HG03571 (cell line): Measurements from ENCODE around the gene GATAD2B.
"Not testable (repeated sequence)": the region's sequence is repeated elsewhere in the genome, so short reads cannot be mapped to it uniquely, and the experiment has no call there.

Experiments used
- ATAC-seq: cut with Tn5 transposase; IDR thresholded peaks from one replicate; pipeline ENCODE4 v1.9.1; 2021; ENCODE audit not compliant: unreplicated experiment

The GATAD2B gene

DNA sequence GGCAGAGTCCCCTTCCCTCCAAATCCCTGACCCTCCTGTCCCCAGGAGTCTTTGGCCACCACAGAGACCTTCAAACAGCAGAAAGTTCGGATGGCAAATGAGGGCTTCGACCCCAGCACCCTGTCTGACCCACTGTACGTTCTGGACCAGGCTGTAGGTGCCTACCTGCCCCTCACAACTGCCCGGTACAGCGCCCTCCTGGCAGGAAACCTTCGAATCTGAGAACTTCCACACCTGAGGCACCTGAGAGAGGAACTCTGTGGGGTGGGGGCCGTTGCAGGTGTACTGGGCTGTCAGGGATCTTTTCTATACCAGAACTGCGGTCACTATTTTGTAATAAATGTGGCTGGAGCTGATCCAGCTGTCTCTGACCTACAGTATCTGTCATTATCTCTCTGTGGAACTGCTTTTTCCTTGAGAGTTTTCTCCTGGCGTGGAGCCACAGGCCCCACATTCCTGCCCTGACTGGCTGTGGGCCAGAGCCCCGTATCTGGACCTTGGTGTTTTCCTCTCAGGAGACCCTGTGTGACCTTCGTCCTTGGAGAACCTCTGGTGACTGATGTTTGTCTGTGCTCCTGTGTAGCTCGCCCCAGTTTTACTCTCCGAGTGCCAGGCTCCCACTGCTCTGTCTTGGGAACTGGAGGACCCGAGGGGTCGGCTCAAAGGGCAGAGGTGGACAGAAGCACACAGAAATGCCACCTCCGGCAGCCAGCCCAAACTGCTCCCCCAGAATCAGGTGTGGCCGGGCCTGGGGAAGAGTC, 142.8 kb downstream of the GATAD2B start:
- ATAC-seq, result no peak

DNA sequence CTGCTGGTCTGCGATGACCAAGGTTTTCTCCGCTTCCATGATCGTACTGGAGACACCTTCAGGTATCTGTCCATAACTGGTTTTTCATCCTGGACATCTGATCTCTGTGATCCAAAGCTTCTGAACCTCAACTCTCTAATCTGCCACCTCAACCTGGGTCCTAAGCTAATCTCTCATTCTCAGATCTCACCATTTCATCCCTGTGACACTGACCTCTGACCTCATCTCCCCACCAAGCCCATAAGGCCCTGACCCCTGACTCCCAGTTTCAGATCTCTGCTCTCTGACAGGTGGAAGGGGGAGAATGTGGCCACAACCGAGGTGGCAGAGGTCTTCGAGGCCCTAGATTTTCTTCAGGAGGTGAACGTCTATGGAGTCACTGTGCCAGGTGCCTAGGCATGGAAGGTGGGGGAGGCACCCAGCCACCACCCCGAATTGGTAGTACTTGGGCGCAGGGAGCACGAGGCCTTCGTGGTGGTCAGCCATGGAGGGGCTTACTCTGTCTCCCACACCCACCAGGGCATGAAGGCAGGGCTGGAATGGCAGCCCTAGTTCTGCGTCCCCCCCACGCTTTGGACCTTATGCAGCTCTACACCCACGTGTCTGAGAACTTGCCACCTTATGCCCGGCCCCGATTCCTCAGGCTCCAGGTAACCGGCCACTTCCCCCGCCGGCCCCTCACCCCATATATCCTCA, 143.8 kb downstream of the GATAD2B start:
- ATAC-seq, result no peak

DNA sequence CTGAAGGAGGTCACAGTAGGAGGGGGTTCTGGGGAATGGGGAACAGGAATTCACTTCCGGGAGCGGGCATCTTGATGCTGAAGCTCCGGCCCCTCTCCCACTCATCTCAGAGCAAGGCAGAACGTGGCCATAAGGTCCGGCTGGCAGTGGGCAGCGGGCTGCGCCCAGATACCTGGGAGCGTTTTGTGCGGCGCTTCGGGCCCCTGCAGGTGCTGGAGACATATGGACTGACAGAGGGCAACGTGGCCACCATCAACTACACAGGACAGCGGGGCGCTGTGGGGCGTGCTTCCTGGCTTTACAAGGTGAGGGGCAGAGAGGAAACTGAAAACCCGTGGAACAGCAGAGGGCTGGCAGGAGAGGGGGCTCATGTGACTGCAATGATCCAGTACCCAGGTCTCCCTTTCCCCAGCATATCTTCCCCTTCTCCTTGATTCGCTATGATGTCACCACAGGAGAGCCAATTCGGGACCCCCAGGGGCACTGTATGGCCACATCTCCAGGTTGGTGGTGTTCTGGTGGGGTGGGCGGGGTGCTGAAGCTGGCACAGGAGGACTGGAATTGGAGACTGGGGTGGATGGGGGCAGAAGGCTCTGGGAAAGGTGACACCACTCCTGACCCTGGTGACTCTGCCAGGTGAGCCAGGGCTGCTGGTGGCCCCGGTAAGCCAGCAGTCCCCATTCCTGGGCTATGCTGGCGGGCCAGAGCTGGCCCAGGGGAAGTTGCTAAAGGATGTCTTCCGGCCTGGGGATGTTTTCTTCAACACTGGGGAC, 144.5 kb downstream of the GATAD2B start:
- ATAC-seq, result no peak

DNA sequence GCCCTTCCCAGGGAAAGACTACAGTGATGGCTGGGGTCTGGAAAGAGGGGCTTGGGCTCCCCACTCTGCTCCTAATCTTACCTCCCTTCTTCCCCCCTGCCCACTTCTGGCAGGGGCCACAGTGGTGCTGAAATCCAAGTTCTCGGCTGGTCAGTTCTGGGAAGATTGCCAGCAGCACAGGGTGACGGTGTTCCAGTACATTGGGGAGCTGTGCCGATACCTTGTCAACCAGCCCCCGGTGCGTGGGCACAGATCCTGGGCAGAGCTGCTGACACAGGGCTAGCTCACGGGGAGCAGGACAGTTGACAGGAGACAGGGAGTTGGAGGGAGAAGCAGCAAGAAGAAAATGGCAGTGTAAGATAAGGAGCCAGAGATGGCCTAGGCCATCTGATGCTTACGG, 145.1 kb downstream of the GATAD2B start:
- no peak for ATAC-seq

DNA sequence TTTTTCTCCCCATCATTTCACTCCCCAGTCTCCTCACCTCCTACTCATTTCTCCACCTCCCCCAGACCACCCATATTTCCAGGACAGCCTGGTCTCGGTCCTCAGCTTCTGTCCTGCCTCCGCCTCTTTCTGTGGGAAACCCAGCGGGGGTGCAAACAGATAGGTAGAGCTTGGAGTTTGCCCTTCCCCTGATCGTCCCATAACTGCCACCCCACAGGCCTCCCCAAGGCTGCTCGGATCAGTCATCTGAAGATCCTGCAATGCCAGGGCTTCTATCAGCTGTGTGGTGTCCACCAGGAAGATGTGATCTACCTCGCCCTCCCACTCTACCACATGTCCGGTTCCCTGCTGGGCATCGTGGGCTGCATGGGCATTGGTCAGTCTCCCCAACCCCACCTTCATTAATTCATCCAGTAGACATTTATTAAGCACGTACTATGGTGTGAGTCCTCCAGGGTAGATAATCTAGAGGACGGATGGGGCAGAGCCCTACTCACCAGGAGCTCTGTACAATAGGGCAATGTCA, 145.9 kb downstream of the GATAD2B start:
- ATAC-seq, result no peak

DNA sequence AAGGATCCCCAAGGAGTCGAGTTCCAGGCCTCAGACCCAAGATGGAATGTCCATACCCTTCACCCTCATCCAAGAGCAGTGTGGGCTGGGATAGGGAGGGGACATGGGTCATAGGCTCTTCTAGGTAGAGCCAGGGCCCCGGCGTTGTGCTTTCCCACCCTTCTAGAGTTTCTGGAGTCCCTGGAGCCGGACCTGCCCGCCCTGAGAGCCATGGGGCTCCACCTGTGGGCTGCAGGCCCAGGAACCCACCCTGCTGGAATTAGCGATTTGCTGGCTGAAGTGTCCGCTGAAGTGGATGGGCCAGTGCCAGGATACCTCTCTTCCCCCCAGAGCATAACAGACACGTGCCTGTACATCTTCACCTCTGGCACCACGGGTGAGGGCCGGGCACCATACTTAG, 146.4 kb downstream of the GATAD2B start:
- no peak for ATAC-seq

DNA sequence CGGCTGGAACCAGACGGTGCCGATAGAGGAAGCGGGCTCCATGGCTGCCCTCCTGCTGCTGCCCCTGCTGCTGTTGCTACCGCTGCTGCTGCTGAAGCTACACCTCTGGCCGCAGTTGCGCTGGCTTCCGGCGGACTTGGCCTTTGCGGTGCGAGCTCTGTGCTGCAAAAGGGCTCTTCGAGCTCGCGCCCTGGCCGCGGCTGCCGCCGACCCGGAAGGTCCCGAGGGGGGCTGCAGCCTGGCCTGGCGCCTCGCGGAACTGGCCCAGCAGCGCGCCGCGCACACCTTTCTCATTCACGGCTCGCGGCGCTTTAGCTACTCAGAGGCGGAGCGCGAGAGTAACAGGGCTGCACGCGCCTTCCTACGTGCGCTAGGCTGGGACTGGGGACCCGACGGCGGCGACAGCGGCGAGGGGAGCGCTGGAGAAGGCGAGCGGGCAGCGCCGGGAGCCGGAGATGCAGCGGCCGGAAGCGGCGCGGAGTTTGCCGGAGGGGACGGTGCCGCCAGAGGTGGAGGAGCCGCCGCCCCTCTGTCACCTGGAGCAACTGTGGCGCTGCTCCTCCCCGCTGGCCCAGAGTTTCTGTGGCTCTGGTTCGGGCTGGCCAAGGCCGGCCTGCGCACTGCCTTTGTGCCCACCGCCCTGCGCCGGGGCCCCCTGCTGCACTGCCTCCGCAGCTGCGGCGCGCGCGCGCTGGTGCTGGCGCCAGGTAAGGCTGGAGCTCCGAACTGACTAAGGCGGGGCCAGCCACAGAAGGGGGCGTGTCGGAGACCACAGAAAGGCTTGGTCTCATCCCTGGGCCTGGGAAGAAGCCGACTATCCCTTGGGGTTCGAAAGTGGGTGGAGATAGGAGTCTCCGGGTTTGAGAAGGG, 147.1 kb downstream of the GATAD2B start:
- ATAC-seq, result peak; percentile 58

DNA sequence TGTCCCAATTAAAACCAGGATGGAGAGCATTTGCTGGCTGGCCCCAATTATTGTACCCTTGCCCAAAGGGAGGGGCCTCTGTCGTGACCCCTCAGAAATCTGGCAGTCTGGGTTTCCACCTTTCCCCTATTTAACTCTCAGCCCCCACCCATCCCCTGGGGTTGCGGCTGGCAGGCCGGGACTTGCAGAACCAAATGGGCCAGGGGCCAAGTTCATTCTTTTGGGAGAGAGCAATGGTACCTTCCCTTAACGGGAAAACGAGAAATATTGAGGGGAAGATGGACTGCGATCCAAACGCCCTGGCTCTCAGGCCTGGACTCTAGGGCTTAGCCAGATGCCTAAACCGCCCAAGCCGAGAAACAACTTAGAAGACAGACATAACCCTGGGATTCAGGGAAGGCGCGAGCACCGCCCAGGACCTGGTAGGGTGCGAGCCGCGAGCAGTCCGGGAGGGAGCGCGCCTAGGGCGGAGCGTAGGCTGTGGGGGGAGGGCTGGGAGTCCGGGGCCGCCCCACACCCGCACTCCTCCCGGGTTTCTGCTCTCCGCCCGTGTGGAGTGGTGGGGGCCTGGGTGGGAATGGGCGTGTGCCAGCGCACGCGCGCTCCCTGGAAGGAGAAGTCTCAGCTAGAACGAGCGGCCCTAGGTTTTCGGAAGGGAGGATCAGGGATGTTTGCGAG, 147.9 kb downstream of the GATAD2B start, which contains the start of gene SLC27A3:
SLC27A3 (plus strand) TSS at position 628 of the 678 bp plus-strand sequence. CDS start 91 bp downstream, outside the sequence.
- peak; percentile 20 for ATAC-seq

DNA sequence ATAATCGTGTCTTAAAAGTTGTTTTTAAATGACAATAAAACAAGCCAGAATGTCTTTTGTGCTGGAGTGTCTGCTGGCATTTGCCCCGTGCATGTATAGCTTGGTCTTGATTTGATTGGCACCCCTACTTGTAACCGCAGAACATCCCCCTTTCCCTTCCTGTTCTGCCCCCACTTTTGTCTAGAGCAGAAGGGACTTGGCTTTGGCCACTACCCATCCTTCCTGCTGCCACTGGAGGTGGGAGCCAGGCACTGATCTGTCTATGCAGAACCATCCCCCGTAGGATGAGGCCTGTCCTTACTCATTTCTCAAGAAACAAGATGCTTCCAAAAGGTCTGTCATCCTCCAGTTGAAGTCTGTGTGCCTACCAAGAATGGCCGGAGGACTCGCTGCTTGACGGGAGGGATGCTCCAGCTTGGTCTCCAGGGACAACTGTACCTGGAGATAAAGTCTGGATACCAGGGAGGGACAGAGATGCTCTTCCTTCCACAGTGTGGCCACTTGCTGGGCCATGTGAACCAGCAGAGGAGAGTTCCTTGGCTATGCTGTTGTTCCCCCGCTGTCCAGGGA, 148.7 kb downstream of the GATAD2B start:
- ATAC-seq, result no peak

DNA sequence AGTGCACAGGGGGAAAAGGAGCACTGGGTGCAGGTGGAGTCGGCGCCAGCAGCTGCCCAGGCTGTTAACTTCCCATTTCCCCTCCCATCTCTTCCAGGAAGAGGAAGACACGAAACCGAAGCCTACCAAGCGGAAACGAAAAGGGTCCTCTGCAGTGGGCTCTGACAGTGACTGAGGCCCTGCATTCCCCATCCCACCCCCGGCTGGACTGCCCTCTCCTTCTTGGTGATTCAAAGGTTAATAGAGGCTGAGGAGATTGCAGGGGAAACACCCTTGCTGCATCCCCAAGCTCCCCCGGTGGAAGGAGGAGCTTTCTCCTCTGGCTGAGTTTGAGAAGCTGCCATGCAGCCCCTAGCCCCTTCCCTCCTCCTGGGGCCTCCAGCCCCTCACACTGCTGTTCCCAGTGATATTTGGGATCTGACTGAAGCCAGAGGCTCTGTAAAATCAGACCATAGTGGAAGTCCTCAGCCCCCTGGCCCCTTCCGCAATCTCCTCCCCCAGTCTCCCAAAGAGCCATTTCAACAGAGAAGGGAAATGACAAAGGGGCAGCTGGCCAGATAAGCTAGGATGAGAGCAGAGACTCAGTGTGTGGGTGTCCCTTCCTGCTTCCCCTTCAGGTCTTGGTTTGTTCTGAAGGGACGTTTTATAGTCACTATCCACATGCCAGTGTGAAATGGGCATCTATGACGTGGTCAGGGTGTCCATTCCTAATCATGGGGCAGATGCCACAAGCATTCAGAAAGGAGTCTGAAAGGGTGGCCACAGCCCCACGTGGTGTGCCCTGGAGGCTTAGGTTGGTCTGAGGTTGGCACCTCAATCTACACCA, 149.5 kb downstream of the GATAD2B start:
- no peak for ATAC-seq

DNA sequence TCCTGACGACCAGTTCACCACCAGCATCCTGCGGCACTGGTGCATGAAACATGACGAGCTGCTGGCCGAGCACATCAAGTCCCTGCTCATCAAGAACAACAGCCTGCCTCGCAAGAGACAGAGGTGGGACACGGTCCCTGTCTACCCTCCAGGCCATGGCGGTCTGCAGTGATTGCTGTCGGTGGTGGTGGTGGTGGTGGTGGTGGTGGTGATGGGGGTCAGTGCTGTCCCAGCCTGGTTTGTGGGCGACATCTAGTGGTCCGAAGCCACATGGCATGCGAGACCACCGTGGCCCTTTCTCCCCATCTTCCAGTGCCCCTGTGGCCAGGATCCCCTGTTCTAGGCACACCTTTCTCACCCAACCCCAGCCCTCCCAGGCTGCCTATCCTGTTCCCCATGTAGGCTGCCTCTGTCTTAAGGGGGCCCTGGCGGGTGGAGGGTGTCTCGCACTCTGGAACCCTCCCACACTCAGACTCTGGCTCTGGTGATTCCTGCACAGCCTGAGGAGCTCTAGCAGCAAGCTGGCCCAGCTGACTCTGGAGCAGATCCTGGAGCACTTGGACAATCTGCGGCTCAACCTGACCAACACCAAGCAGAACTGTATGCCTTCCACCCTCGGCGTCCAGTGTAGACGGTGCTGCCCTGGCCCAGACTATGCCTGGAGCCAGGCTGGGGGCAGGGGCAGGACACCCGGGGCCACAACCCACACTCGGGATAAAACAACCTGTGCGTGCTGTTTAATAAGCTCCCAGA, 150.8 kb downstream of the GATAD2B start:
- ATAC-seq, result no peak

DNA sequence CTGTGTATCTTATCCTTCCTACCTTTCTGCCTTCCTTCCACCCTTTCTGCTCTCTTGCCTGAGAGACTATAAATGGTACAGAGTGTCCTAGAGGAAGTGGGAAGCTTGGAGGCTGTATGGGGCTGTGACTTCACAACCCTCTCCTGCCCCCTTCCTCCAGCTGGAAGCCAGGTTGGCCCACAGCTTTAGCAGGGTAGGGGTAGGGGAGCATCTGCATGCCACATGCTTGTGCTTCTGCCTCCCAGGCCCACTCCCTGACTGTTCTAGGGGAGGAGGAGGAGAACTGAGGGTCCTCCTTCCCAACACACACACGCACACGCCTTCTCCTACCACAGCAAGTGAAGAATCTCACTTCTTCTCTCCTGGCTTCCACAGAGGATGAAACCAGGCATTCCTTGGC, 151.5 kb downstream of the GATAD2B start:
- no peak for ATAC-seq

DNA sequence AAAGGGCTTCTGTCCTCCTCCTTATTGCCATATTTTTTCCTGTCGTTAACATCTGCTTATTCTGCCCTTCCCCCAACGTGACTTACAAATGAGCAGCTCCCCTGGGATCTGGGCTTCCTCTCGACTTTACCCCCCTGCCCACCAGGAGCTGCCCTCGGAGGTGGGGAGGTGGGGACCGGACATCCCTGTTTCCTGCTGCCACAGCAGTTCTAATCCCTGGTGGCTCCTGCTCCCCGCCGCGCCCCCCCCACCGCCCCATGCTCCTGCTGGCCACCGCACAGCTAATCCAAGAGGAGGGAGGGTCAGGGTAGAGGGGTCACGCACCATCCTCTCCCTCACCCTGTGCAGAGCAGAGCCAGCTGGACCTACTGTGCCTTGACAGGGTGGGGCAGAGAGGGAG, 152.0 kb downstream of the GATAD2B start:
- ATAC-seq, result no peak

DNA sequence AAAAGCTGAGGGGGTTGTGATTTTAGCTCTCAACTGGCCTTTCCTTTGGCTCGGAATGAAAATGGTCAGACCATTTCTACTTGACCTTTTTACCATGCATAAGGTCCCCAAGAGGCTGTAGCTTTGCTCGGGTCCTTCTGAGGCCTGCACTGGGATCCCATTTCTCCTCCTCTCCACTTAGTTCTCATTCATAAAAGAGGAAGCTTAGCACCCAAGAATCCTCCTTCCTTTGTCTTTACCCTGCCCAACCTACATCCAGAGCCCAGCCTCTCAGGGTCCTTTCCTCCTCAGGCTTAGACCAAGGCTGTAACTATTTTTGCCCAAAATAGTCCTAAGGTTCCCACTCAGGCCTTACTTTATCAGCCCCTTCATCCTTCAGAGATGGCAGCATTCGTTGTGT, 153.6 kb downstream of the GATAD2B start:
- ATAC-seq, result no peak

DNA sequence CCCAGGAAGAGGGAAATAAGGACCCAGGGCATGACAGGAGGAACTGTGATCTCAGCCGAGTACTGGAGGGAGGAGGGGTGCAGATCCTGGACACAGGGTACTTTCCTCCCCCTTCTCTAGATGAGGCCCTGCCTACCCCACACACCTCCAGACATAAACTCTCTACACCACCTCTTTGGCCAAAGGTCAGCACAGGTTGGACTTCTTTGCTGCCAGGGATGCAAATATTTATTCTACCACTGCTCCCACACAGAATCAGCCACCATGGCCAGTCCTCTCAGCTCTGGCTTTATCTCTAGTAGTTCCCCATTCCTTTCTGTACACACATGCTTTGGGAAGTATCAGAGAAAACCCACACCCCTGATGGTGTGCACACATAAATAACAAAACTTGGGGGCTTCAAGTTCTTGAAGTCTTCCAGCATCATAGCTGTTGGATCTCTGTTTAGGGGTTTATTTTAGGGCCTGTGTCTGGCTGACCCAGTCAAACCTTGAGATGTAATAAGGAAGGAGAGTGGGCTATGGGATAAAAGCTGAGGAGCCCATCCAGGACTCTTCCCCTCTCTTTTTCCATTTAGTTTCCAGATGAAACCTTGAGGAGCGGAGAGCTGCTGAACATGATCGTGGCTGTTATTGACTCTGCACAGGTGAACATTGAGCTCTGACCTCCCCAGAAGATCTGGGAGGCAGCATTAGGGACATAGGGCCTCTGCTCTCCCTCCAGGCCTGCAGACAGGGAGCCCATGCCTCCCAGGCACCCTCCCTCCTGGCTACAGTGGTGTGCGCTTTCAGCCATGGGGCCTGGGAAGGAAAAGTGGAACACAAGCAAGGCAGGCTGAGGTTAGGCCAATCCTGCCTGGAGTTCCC, 154.2 kb downstream of the GATAD2B start:
- no peak for ATAC-seq

DNA sequence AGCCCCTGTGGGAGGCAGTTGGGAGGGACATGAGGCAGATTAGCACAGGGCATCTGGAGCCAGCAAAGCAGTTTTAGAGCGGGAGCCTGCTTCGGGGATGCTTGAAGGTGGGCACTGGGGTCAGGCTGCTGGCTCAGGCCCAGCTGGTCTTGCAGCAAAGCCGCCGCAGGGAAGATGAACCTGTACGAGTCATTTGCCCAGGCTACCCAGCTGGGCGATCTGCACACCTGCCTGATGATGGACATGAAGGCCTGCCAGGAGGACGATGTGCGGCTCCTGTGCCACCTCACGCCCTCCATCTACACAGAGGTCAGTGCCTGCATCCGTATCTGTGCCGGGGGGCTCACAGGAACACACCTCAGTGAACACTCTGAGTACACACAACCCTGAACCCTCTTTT, 155.3 kb downstream of the GATAD2B start:
- no peak for ATAC-seq

DNA sequence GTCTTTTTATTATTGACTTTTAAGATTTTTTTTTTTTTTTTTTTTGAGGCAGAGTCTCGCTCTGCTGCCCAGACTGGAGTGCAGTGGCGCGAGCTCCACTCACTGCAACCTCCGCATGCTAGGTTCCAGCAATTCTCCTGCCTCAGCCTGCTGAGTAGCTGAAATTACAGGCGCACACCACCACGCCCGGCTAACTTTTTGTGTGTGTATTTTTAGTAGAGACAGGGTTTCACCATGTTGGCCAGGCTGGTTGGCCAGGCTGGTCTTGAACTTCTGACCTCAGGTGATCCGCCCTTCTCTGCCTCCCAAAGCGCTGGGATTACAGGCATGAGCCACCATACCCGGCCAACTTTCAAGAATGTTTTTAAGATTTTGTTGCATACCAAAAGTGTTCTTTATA, 156.1 kb downstream of the GATAD2B start:
- not testable (repeated sequence) for ATAC-seq
